Measurements from ENCODE around the gene WASL. TPM values are rescaled to one million over a fixed set of nuclear protein-coding genes. Genes with fewer than 3 reads are reported as not detected.
"Not testable (repeated sequence)": the region's sequence is repeated elsewhere in the genome, so short reads cannot be mapped to it uniquely, and the experiment has no call there.

The WASL gene
- total RNA-seq, 1 donor from 2014 or later, result 35.0 TPM

DNA sequence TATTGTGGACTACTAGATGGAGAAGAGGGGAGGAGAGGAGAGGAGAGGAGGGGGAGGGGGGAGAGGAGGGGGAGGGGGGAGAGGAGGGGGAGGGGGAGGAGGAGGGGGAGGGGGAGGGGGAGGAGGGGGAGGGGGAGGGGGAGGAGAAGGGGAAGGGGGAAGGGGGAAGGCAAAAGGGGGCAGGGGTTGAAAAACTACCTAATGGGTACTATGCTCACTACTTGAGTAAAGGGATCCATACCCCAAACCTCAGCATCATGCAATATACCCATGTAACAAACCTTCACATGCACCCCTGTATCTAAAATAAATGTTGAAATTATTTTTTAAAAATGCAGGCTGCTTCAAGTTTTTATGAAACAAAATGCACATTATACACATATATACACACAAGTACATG lies 108.2 kb downstream of the WASL start:
- no peaks in the 10 kb centered on the region for H3K27me3 Mint-ChIP-seq (ENCODE audit: low read depth)
- DNase-seq (ENCODE audit: low spot score in 2 of 2, unreplicated experiment in 2 of 2), result no peak
- TF ChIP-seq, protein P1, sequence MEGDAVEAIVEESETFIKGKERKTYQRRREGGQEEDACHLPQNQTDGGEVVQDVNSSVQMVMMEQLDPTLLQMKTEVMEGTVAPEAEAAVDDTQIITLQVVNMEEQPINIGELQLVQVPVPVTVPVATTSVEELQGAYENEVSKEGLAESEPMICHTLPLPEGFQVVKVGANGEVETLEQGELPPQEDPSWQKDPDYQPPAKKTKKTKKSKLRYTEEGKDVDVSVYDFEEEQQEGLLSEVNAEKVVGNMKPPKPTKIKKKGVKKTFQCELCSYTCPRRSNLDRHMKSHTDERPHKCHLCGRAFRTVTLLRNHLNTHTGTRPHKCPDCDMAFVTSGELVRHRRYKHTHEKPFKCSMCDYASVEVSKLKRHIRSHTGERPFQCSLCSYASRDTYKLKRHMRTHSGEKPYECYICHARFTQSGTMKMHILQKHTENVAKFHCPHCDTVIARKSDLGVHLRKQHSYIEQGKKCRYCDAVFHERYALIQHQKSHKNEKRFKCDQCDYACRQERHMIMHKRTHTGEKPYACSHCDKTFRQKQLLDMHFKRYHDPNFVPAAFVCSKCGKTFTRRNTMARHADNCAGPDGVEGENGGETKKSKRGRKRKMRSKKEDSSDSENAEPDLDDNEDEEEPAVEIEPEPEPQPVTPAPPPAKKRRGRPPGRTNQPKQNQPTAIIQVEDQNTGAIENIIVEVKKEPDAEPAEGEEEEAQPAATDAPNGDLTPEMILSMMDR (IDR thresholded peaks at IDR 0.05; ENCODE audit: unreplicated experiment), result no peak
- H3K27ac Mint-ChIP-seq, result no peak overlapping the region
- peaks cover 3% of the 10 kb centered on the region for H3K9me3 Mint-ChIP-seq
- H3K4me3 Mint-ChIP-seq, result no peak overlapping the region
- no peaks in the 10 kb centered on the region for H3K36me3 Mint-ChIP-seq
- peaks cover 35% of the 10 kb centered on the region for H3K4me1 Mint-ChIP-seq

DNA sequence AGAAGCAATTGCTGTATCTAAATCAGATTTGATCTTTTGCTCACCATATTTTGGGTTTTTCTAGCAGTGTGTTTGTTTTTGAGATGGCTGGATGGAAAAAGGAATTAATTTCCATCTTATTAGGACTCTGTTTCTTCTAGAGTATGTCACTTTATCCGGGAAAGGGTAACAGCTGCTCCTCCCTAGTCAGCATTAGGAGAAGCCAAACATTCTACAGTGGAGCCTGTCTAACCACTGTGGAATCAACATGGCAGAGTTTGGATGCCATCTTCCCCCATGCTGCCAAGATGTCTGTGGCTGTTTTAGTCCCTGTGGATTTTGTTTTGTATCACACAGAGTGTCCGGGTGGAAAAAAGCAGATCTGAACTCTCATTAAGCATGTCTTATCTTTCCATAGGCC lies 109.2 kb downstream of the WASL start:
- DNase-seq (ENCODE audit: low spot score in 2 of 2, unreplicated experiment in 2 of 2), result no peak
- Mint-ChIP-seq H3K4me1 (peaks cover 30% of the 10 kb centered on the region), H3K36me3 (no peaks in the 10 kb centered on the region), H3K27ac (no peak overlapping the region), H3K4me3 (no peak overlapping the region), H3K9me3 (peaks cover 3% of the 10 kb centered on the region), H3K27me3 (ENCODE audit: low read depth) (no peaks in the 10 kb centered on the region)
- TF ChIP-seq, protein P1 (IDR thresholded peaks at IDR 0.05; ENCODE audit: unreplicated experiment), result no peak

DNA sequence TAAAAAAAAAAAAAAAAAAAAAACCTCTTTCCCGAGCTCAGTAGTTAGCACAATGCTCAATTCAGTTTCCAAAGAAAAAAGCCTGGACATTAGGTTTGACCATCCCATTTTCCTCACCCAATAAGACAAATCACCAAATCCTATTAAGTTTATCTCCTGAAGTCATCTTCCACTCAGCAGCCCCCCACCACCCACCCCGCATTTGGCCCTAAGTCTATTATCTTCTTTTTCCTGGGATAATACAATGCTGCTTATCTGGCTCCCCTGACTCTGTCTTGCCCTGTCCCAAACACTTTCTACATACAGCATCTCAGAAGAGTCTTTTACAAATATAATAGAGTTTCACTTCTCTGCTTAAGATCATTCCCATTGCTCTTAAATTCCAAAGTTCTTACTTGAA lies 110.9 kb downstream of the WASL start:
- Mint-ChIP-seq H3K4me1 (peaks cover 19% of the 10 kb centered on the region), H3K9me3 (peaks cover 3% of the 10 kb centered on the region), H3K27me3 (ENCODE audit: low read depth) (no peaks in the 10 kb centered on the region), H3K27ac (no peak overlapping the region), H3K4me3 (no peak overlapping the region), H3K36me3 (no peaks in the 10 kb centered on the region)
- DNase-seq (ENCODE audit: low spot score in 2 of 2, unreplicated experiment in 2 of 2), result no peak
- TF ChIP-seq, protein P1 (IDR thresholded peaks at IDR 0.05; ENCODE audit: unreplicated experiment), result no peak

- TF ChIP-seq, protein P1 (IDR thresholded peaks at IDR 0.05; ENCODE audit: unreplicated experiment), result no peak
- no peak for DNase-seq (ENCODE audit: low spot score in 2 of 2, unreplicated experiment in 2 of 2)
- peaks cover 19% of the 10 kb centered on the region for H3K4me1 Mint-ChIP-seq
- peak overlapping the region; percentile 0 for H3K27ac Mint-ChIP-seq
- no peaks in the 10 kb centered on the region for H3K27me3 Mint-ChIP-seq (ENCODE audit: low read depth)
- H3K36me3 Mint-ChIP-seq, result no peaks in the 10 kb centered on the region
- peaks cover 3% of the 10 kb centered on the region for H3K9me3 Mint-ChIP-seq
- H3K4me3 Mint-ChIP-seq, result no peak overlapping the region
These were observed 111.6 kb downstream of the WASL start for GRCh38 chr7:123637203-123637602.

DNA sequence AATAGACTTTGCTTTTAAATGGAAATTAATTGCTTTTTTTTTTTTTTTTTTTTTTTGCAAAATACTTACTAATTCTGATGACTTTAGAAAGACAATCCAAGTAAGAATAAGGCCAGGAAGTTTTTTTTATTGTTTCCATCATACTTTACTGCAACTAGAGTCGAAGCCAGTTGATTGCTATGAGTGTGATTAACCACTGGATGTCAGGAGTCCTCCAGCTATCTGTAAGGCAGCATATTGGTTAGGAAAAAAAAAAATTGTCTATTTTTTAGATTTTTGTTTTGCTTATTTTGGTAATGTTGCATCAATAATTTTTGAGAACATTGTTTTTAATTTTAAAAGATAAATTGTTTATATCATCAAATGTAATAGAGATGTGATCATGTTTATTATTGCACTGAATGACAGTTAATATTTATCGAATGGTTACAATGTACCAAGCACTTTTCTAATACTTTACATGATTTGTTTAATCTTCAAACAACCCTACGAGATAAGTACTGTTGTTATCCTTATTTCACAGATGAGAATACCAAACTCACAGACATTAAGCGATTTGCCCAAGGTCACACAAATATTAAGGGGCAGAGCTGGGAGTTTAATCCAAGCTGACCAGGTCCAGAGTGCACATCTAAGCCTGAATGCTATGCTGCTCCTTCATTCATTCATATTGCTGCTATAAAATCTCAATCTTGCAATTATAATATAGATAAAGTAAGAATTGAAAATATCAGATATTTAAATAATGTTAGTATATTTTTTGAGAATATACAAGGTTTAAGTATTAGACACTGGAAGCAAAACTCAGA lies 113.0 kb downstream of the WASL start:
- no peak for DNase-seq (ENCODE audit: low spot score in 2 of 2, unreplicated experiment in 2 of 2)
- Mint-ChIP-seq H3K36me3 (no peaks in the 10 kb centered on the region), H3K9me3 (peaks cover 3% of the 10 kb centered on the region), H3K27ac (no peak overlapping the region), H3K27me3 (ENCODE audit: low read depth) (no peaks in the 10 kb centered on the region), H3K4me1 (peaks cover 19% of the 10 kb centered on the region), H3K4me3 (no peak overlapping the region)
- TF ChIP-seq, protein P1 (IDR thresholded peaks at IDR 0.05; ENCODE audit: unreplicated experiment), result peak; percentile 30

DNA sequence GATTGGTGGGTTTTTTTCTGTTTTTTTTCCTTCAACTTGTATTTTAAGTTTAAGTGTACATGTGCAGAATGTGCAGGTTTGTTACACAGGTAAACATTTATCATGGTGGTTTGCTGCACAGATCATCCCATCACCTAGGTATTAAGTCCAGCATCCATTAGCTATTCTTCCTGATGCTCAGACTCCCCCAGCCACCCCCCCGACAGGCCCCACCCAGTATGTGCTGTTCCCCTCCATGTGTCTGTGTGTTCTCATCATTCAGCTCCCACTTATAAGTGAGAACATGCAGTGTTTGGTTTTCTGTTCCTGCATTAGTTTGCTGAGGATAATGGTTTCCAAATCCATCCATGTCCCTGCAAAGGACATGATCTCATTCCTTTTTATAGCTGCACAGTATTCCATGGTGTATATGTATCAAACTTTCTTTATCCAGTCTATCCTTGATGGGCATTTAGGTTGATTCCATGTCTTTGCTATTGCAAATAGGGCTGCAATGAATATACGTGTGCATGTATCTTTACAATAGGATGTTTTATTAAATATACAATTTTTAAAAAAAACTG lies 114.7 kb downstream of the WASL start:
- peaks cover 19% of the 10 kb centered on the region for H3K4me1 Mint-ChIP-seq
- not testable (repeated sequence) for H3K9me3 Mint-ChIP-seq; DNase-seq (ENCODE audit: low spot score in 2 of 2, unreplicated experiment in 2 of 2); H3K4me3 Mint-ChIP-seq; H3K27ac Mint-ChIP-seq; H3K27me3 Mint-ChIP-seq (ENCODE audit: low read depth); H3K36me3 Mint-ChIP-seq
